Activated CD8-positive, alpha-beta memory T cell treated with anti-CD3 and anti-CD28 coated beads for 36 hours (primary cell): Measurements from ENCODE around the gene AP1G2. TPM values are rescaled to one million over a fixed set of nuclear protein-coding genes. Genes with fewer than 3 reads are reported as not detected.
"Not testable (repeated sequence)": the region's sequence is repeated elsewhere in the genome, so short reads cannot be mapped to it uniquely, and the experiment has no call there.

ENCODE experiments used
- CTCF ChIA-PET: fragments of 350-600 bp; sonication (Branson Sonifier 250); formaldehyde crosslinking; loops from one replicate; lab custom pipeline; 2021; ENCODE audit warnings: antibody characterized with exemption; lab: Charles Lee
- POLR2A ChIA-PET: fragments of 350-600 bp; sonication (Branson Sonifier 250); formaldehyde crosslinking; loops from one replicate; lab custom pipeline; 2021; ENCODE audit warnings: antibody characterized with exemption; lab: Charles Lee
- total RNA-seq, 2 experiments: library from RNA; stranded (reverse); gene quantifications; one replicate each; pipeline ENCODE4 v1.2.3, GENCODE V29; 2021

The AP1G2 gene
- 100 to 1,000 TPM; 135 to 136 TPM for total RNA-seq

- ChIA-PET CTCF (interaction anchor here (1.1 to 1.5 kb wide), 4 partner anchors 9 to 341 kb away, joined by 3 to 8 read pairs (median 4); no protein-coding TSS in a partner anchor), POLR2A (interaction anchor here (0.5 to 1.3 kb wide), 3 partner anchors 10 to 645 kb away, joined by 3 to 5 read pairs (median 4); no protein-coding TSS in a partner anchor)
Observed at GRCh38 chr14:23567186-23568020, at the start of gene AP1G2. Gene AP1G2 (minus strand): TSS chr14:23567791. CDS start chr14:23567314, 477 bp downstream.

- ChIA-PET CTCF (interaction anchor here (0.7 to 1.8 kb wide), 3 partner anchors 13 to 27 kb away, joined by 3 to 6 read pairs (median 3); no protein-coding TSS in a partner anchor), POLR2A (no interaction called here)
Observed at GRCh38 chr14:23615856-23616255, 48.3 kb upstream of the AP1G2 start.

- CTCF ChIA-PET = interaction anchor here (0.5 to 2.5 kb wide), 2 partner anchors 18 to 143 kb away, joined by 4 to 12 read pairs; no protein-coding TSS in a partner anchor
- POLR2A ChIA-PET = interaction anchor here (0.6 kb wide), 1 partner anchor 989 kb away, joined by 3 read pairs; no protein-coding TSS in a partner anchor
Observed at GRCh38 chr14:23614395-23614828, 46.8 kb upstream of the AP1G2 start.

- ChIA-PET POLR2A (no interaction called here), CTCF (interaction anchor here (0.5 to 2.5 kb wide), 3 partner anchors 19 to 142 kb away, joined by 4 to 12 read pairs (median 4); no protein-coding TSS in a partner anchor)
Observed at GRCh38 chr14:23613242-23614070, 45.9 kb upstream of the AP1G2 start.

GRCh38 chr14:23612802-23613201 is 45.2 kb upstream of the AP1G2 start:
- ChIA-PET CTCF (interaction anchor here (1.0 to 2.5 kb wide), 2 partner anchors 19 to 24 kb away, joined by 4 to 12 read pairs; no protein-coding TSS in a partner anchor), POLR2A (no interaction called here)

GRCh38 chr14:23612354-23612732 is 44.8 kb upstream of the AP1G2 start:
- CTCF ChIA-PET = interaction anchor here (2.5 kb wide), 1 partner anchor 20 kb away, joined by 12 read pairs; no protein-coding TSS in a partner anchor
- POLR2A ChIA-PET = no interaction called here

- ChIA-PET POLR2A (no interaction called here), CTCF (interaction anchor here (2.3 kb wide), 1 partner anchor 21 kb away, joined by 13 read pairs; no protein-coding TSS in a partner anchor)
Observed at GRCh38 chr14:23610815-23611289, 43.3 kb upstream of the AP1G2 start.

- ChIA-PET POLR2A (no interaction called here), CTCF (interaction anchor here (2.3 kb wide), 1 partner anchor 22 kb away, joined by 13 read pairs; no protein-coding TSS in a partner anchor)
Observed at GRCh38 chr14:23610090-23610814, 42.7 kb upstream of the AP1G2 start.

- POLR2A ChIA-PET = not testable (repeated sequence)
- CTCF ChIA-PET = interaction anchor here (2.3 kb wide), 1 partner anchor 23 kb away, joined by 13 read pairs; no protein-coding TSS in a partner anchor
Observed at GRCh38 chr14:23609411-23610089, 42.0 kb upstream of the AP1G2 start.

- POLR2A ChIA-PET = no interaction called here
- CTCF ChIA-PET = interaction anchor here (0.6 kb wide), 1 partner anchor 674 kb away, joined by 3 read pairs; no protein-coding TSS in a partner anchor
Observed at GRCh38 chr14:23609001-23609400, 41.4 kb upstream of the AP1G2 start.

GRCh38 chr14:23608454-23608853 is 40.9 kb upstream of the AP1G2 start:
- ChIA-PET POLR2A (no interaction called here), CTCF (interaction anchor here (0.6 kb wide), 1 partner anchor 674 kb away, joined by 3 read pairs; no protein-coding TSS in a partner anchor)

- ChIA-PET CTCF (interaction anchor here (0.8 to 2.5 kb wide), 3 partner anchors 8 to 26 kb away, joined by 3 to 7 read pairs (median 3); no protein-coding TSS in a partner anchor), POLR2A (interaction anchor here (1.6 kb wide), 1 partner anchor 17 kb away, joined by 4 read pairs; no protein-coding TSS in a partner anchor)
Observed at GRCh38 chr14:23605931-23606585, 38.5 kb upstream of the AP1G2 start.

- CTCF ChIA-PET = interaction anchor here (0.6 kb wide), 1 partner anchor 126 kb away, joined by 3 read pairs; no protein-coding TSS in a partner anchor
- POLR2A ChIA-PET = no interaction called here
Observed at GRCh38 chr14:23604675-23605170, 37.1 kb upstream of the AP1G2 start.

GRCh38 chr14:23604148-23604547 is 36.6 kb upstream of the AP1G2 start:
- CTCF ChIA-PET = interaction anchor here (1.5 kb wide), 1 partner anchor 28 kb away, joined by 7 read pairs; no protein-coding TSS in a partner anchor
- POLR2A ChIA-PET = no interaction called here

GRCh38 chr14:23603103-23603502 is 35.5 kb upstream of the AP1G2 start:
- ChIA-PET POLR2A (no interaction called here), CTCF (interaction anchor here (1.0 to 1.5 kb wide), 2 partner anchors 14 to 29 kb away, joined by 3 to 7 read pairs; no protein-coding TSS in a partner anchor)
